Uterus (tissue), 4 donors: ENCODE measurements around the gene PSMD13. TPM values are rescaled to one million over a fixed set of nuclear protein-coding genes. Genes with fewer than 3 reads are reported as not detected.

Experiments used
- DNase-seq, 2 donors: peaks; one replicate each; pipeline ENCODE4 v3.0.0-alpha.2; 2019 to 2020
- H3K27ac ChIP-seq, 2 donors: fragments of 200-600 bp; sonication (generic); 1 replicate in 1 of 2; 2 replicates in 1 of 2; pipeline ENCODE4 v1.5.1; 2016 to 2018
- H3K27me3 ChIP-seq, 2 donors: fragments of 200-600 bp; sonication (generic); one replicate each; pipeline ENCODE4 v1.5.1; 2018 to 2019; ENCODE audit warnings: control low read depth in 1 of 2
- H3K36me3 ChIP-seq, 2 donors: fragments of 200-600 bp; sonication (generic); one replicate each; pipeline ENCODE4 v1.5.1; 2019; ENCODE audit warnings: control low read depth in 1 of 2
- H3K4me1 ChIP-seq, 2 donors: fragments of 200-600 bp; sonication (generic); one replicate each; pipeline ENCODE4 v1.5.1; 2018 to 2019; ENCODE audit warnings: control low read depth in 1 of 2
- H3K4me3 ChIP-seq, 2 donors: fragments of 200-600 bp; sonication (generic); 1 replicate in 1 of 2; 2 replicates in 1 of 2; pipeline ENCODE4 v1.5.1; 2018 to 2019; ENCODE audit warnings: mild to moderate bottlenecking in 1 of 2
- H3K9me3 ChIP-seq, 2 donors: fragments of 200-600 bp; sonication (generic); one replicate each; pipeline ENCODE4 v1.5.1; 2019; ENCODE audit warnings: control low read depth in 1 of 2
- POLR2A ChIP-seq, 2 donors: fragments of 450-650 bp; IDR thresholded peaks; one replicate each; pipeline ENCODE4 v1.6.1; 2016; ENCODE audit warnings: antibody characterized with exemption in 2 of 2, mild to moderate bottlenecking in 1 of 2, moderate library complexity in 1 of 2
- intact Hi-C: fragments of 100-400 bp; cut with DNase I; formaldehyde crosslinking; loops from one replicate; pipeline ENCODE4 v1.15.1; 2023; ENCODE audit warnings: low total_unique reads
- total RNA-seq, 4 donors: library from RNA; depleted of rRNA in 3 of 4; stranded (reverse); fragments of >200 nt in 3 of 4; gene quantifications; one replicate each; pipeline versions ENCODE4 v1.1.0 to v1.2.4, GENCODE V29; 2014 to 2023
- TF ChIP-seq, protein P1 (sequence below), 4 experiments: fragments of 200-600 bp in 2 of 4; fragments of 450-650 bp in 2 of 4; sonication (generic) in 2 of 4; IDR thresholded peaks; one replicate each; pipeline ENCODE4 v1.5.1; 2016 to 2019; ENCODE audit warnings: antibody characterized with exemption in 4 of 4, mild to moderate bottlenecking in 2 of 4, moderate library complexity in 1 of 4
- donor health status: DM: yes; HTN: yes; CAD: no.

Gene PSMD13
- total RNA-seq, 4 donors from 2014 or later = 17.9 to 94.3 (median 78.2) TPM

DNA sequence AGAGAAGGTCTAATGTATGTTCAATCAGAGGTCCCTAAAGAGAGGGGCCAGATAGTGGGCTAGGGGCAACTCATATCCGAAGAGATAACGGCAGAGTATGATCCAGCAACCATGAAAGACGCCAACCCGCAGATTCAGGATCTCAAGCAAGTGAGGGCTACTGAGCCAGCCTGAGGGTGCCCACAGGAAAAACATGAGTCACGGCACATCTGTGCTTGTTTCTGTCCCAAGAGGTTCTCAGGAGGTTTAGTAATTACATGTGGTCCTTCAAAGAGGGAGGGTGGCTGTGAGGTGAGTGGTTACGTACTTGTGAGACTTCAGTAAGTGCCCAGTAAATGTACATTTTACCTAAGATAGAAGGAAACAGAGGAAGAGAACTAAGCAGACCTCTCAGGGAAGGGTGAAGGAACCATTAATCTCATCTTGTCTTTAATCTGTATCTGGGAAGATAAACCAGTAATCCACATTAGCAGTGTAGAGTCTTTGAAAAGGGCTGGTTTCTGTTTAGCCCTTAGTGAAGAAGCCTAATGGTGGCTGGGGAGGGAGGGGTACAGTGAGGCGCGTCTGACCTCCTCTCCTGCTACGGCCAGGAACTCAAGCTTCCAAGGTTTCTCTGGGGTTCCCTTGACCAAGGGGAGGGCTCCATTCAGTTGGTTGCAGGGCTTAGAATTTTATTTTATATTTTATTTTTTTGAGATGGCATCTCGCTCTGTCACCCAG, 10.9 kb upstream of the PSMD13 start:
- intact Hi-C loops = no loop called here
- TF ChIP-seq, protein P1, sequence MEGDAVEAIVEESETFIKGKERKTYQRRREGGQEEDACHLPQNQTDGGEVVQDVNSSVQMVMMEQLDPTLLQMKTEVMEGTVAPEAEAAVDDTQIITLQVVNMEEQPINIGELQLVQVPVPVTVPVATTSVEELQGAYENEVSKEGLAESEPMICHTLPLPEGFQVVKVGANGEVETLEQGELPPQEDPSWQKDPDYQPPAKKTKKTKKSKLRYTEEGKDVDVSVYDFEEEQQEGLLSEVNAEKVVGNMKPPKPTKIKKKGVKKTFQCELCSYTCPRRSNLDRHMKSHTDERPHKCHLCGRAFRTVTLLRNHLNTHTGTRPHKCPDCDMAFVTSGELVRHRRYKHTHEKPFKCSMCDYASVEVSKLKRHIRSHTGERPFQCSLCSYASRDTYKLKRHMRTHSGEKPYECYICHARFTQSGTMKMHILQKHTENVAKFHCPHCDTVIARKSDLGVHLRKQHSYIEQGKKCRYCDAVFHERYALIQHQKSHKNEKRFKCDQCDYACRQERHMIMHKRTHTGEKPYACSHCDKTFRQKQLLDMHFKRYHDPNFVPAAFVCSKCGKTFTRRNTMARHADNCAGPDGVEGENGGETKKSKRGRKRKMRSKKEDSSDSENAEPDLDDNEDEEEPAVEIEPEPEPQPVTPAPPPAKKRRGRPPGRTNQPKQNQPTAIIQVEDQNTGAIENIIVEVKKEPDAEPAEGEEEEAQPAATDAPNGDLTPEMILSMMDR (IDR thresholded peaks at IDR 0.05) = no peak
- no peak for TF ChIP-seq POLR2A (IDR thresholded peaks at IDR 0.05)

DNA sequence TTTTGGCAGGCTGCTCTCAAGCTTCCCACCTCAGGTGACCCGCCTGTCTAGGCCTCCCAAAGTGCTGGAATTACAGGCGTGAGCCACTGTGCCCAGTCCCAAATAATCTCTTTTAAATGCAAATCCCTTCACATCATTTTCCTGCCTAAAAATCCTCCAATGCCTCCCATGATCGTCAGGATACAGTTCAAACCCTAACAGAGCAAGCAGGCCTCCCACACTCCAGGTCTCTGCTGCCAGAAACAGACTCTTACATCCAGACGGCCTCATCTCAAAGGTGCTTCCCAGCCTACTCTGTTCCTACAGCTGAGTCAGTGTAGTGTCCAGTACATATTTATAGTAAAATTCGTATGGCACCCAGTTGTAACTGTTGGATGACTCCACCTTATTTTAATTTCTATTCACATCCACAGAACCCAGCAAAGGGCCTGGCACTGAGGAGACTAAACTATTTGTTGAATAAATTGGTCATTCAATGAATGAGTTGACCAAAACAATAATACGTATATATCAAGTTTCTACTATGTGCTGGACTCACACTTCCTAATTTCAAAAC, 8.9 kb upstream of the PSMD13 start:
- H3K27ac ChIP-seq = no peak overlapping the region
- TF ChIP-seq POLR2A (IDR thresholded peaks at IDR 0.05) = no peak
- TF ChIP-seq, protein P1 (IDR thresholded peaks at IDR 0.05) = no peak
- no peaks in the 10 kb centered on the region for H3K4me1 ChIP-seq
- no peaks in the 10 kb centered on the region for H3K27me3 ChIP-seq
- no peaks in the 10 kb centered on the region for H3K9me3 ChIP-seq
- H3K4me3 ChIP-seq = no peak overlapping the region
- intact Hi-C loops = no loop called here
- no peak for DNase-seq
- no peaks in the 10 kb centered on the region for H3K36me3 ChIP-seq

More for the DNA sequence above, 10.9 kb upstream of the PSMD13 start:
- Histone ChIP-seq H3K27ac (no peak overlapping the region), H3K9me3 (no peaks in the 10 kb centered on the region), H3K27me3 (no peaks in the 10 kb centered on the region), H3K36me3 (no peaks in the 10 kb centered on the region), H3K4me1 (no peaks in the 10 kb centered on the region), H3K4me3 (no peak overlapping the region)
- no peak for DNase-seq

DNA sequence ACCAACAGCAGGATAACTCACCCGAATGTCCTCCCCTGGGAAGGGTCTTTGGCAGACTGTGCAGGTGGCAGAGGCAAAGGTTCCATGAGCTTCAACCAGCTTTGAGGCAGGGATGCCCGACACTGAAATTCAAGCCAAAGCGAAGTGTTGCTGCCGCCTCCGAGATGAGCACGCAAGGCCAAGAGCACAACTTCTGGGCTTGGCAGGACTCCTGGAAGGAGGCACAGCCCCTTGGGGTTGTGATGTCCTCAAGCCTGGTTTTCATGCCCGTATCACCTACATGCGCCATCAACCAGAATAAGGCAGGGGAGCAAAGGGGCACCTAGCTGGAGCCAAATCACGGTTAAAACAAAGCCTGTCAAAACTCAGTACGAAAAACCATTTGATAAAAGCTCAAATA, 6.3 kb upstream of the PSMD13 start:
- Histone ChIP-seq H3K9me3 (no peaks in the 10 kb centered on the region), H3K27ac (no peak overlapping the region), H3K4me3 (no peak overlapping the region), H3K27me3 (no peaks in the 10 kb centered on the region), H3K4me1 (peaks cover 3% of the 10 kb centered on the region in 2 donors), H3K36me3 (no peaks in the 10 kb centered on the region)
- TF ChIP-seq POLR2A (IDR thresholded peaks at IDR 0.05) = no peak
- TF ChIP-seq, protein P1 (IDR thresholded peaks at IDR 0.05) = no peak
- no peak for DNase-seq
- intact Hi-C loops = no loop called here

DNA sequence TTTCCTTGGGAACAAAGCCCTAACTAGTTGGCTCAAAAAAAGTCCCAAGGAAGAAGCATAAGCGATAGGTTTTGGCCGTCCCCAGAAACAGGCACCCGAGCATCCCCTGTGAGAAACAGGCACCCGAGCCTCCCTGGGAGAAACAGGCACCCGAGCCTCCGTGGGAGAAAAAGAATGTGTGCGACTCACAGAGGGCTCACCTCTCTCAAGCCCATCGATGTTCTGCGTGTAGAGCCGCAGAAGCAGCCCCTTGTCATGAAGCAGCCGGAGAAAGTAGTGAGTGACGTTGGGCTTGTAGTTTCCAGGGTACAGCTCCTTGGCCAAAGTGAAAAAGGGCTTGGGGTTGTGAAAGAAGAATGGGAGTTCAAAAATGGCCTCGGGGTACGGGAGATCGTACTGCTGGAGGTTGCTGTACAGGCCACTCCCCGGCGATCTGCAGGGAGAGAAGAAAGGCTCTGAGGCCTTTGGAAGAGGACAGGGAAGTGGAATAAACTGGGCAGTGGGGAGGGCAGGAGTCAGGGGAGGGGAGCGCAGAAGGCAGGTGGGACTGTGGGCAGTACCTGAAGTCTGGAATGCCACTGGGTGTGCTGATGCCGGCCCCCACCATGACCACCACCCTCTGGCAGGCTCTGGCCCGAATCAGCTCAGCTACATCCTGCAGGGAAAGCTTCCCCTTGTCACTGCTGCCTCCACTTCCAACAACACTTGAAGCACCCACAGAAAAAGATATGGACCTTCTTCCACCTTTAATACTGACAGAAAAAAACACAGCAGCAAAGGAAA, 3.8 kb upstream of the PSMD13 start:
- no peak for DNase-seq
- TF ChIP-seq, protein P1 (IDR thresholded peaks at IDR 0.05) = no peak
- TF ChIP-seq POLR2A (IDR thresholded peaks at IDR 0.05) = no peak
- H3K4me3 ChIP-seq = no peak overlapping the region
- H3K9me3 ChIP-seq = no peaks in the 10 kb centered on the region
- H3K36me3 ChIP-seq = no peaks in the 10 kb centered on the region
- intact Hi-C loops = no loop called here
- no peak overlapping the region for H3K27ac ChIP-seq
- H3K4me1 ChIP-seq = peaks cover 10% of the 10 kb centered on the region in 2 donors
- H3K27me3 ChIP-seq = no peaks in the 10 kb centered on the region

DNA sequence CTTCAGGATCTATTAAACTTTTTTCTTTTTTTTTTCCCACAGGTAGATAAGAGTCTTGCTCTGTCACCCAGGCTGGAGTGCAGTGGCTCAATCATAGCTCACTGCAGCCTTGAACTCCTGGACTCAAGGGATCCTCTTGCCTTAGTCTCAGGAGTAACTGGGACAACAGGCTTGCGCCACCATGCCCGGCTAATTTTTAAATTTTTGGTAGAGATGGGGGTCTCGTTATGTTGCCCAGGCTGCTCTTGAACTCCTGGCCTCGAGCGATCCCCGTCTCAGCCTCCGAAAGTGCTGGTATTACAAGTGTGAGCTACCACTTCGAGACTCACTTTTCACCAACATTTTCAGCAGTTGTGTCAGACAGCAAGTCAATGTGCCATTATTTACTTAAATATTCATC, 1.6 kb upstream of the PSMD13 start:
- TF ChIP-seq, protein P1 (IDR thresholded peaks at IDR 0.05) = no peak
- no peak for TF ChIP-seq POLR2A (IDR thresholded peaks at IDR 0.05)
- no peaks in the 10 kb centered on the region for H3K9me3 ChIP-seq
- H3K27ac ChIP-seq = peak overlapping the region; percentile 90 to 92
- no peaks in the 10 kb centered on the region for H3K27me3 ChIP-seq
- H3K36me3 ChIP-seq = no peaks in the 10 kb centered on the region
- intact Hi-C loops = no loop called here
- peak overlapping the region; percentile 76 to 94 for H3K4me3 ChIP-seq
- H3K4me1 ChIP-seq = peaks cover 11 to 15% of the 10 kb centered on the region in 2 donors
- no peak for DNase-seq
